HG03558 (cell line): ENCODE results near the gene RFX5.
"Not testable (repeated sequence)": the region's sequence is repeated elsewhere in the genome, so short reads cannot be mapped to it uniquely, and the experiment has no call there.

ENCODE experiments used
- ATAC-seq: cut with Tn5 transposase; IDR thresholded peaks from one replicate; pipeline ENCODE4 v1.9.1; 2021; ENCODE audit warnings: moderate number of reproducible peaks; ENCODE audit not compliant: unreplicated experiment; ENCODE audit errors: extremely low read depth

Gene RFX5

GRCh38 chr1:151362308-151363155 lies 15.5 kb upstream of the RFX5 start:
- no peak for ATAC-seq

- ATAC-seq: no peak
Observed at GRCh38 chr1:151361883-151362282, 14.8 kb upstream of the RFX5 start.

- no peak for ATAC-seq
Observed at GRCh38 chr1:151356696-151357095, 9.6 kb upstream of the RFX5 start.

GRCh38 chr1:151352021-151352718 lies 5.1 kb upstream of the RFX5 start:
- ATAC-seq: no peak

GRCh38 chr1:151350323-151350722 lies 3.3 kb upstream of the RFX5 start:
- ATAC-seq: not testable (repeated sequence)

GRCh38 chr1:151347523-151348246 lies 633 bp upstream of the RFX5 start:
- no peak for ATAC-seq

- no peak for ATAC-seq
Observed at GRCh38 chr1:151346082-151346768, 827 bp downstream of the RFX5 start.

- no peak for ATAC-seq
Observed at GRCh38 chr1:151344291-151344690, 2.8 kb downstream of the RFX5 start.

- no peak for ATAC-seq
Observed at GRCh38 chr1:151343587-151343986, 3.5 kb downstream of the RFX5 start.

GRCh38 chr1:151342569-151342968 lies 4.5 kb downstream of the RFX5 start:
- ATAC-seq: no peak

- no peak for ATAC-seq
Observed at GRCh38 chr1:151342021-151342420, 5.0 kb downstream of the RFX5 start.

- no peak for ATAC-seq
Observed at GRCh38 chr1:151340870-151341754, 5.9 kb downstream of the RFX5 start.

GRCh38 chr1:151336556-151336955 lies 10.5 kb downstream of the RFX5 start:
- no peak for ATAC-seq

- no peak for ATAC-seq
Observed at GRCh38 chr1:151334822-151335221, 12.2 kb downstream of the RFX5 start.

GRCh38 chr1:151327903-151328674 lies 19.0 kb downstream of the RFX5 start:
- no peak for ATAC-seq

- no peak for ATAC-seq
Observed at GRCh38 chr1:151327223-151327902, 19.7 kb downstream of the RFX5 start, which contains the start of gene PI4KB. Gene PI4KB (minus strand): TSS chr1:151327416. CDS start chr1:151316481, 10,935 bp downstream.

- no peak for ATAC-seq
Observed at GRCh38 chr1:151326619-151327222, 20.3 kb downstream of the RFX5 start.
